Activated CD8-positive, alpha-beta memory T cell treated with anti-CD3 and anti-CD28 coated beads, Interleukin-2, amount 50 U/mL, for 1 hour (primary cell): ENCODE data around the gene KLK4.
"Not testable (repeated sequence)": the region's sequence is repeated elsewhere in the genome, so short reads cannot be mapped to it uniquely, and the experiment has no call there.

Experiments used
- DNase-seq: peaks from one replicate; pipeline ENCODE4 v3.0.0-alpha.2; 2020; ENCODE audit errors: extremely low read depth

KLK4 gene

GRCh38 chr19:50912727-50913716 is 1.8 kb upstream of the KLK4 start:
- DNase-seq, result no peak

- no peak for DNase-seq
Observed at GRCh38 chr19:50912102-50912599, 956 bp upstream of the KLK4 start.

GRCh38 chr19:50910722-50911121 is 473 bp downstream of the KLK4 start:
- DNase-seq, result no peak

GRCh38 chr19:50909240-50910070 is 1.7 kb downstream of the KLK4 start:
- no peak for DNase-seq

GRCh38 chr19:50908336-50908735 is 2.9 kb downstream of the KLK4 start:
- DNase-seq, result no peak

- no peak for DNase-seq
Observed at GRCh38 chr19:50906217-50906616, 5.0 kb downstream of the KLK4 start.

- no peak for DNase-seq
Observed at GRCh38 chr19:50902640-50903039, 8.6 kb downstream of the KLK4 start.

- no peak for DNase-seq
Observed at GRCh38 chr19:50899569-50899968, 11.6 kb downstream of the KLK4 start.

- DNase-seq, result no peak
Observed at GRCh38 chr19:50898018-50898417, 13.2 kb downstream of the KLK4 start.

- DNase-seq, result no peak
Observed at GRCh38 chr19:50897612-50898011, 13.6 kb downstream of the KLK4 start.

GRCh38 chr19:50897191-50897607 is 14.0 kb downstream of the KLK4 start:
- no peak for DNase-seq

- DNase-seq, result no peak
Observed at GRCh38 chr19:50896591-50897190, 14.5 kb downstream of the KLK4 start.

GRCh38 chr19:50896089-50896590 is 15.1 kb downstream of the KLK4 start:
- DNase-seq, result not testable (repeated sequence)

GRCh38 chr19:50894478-50895356 is 16.5 kb downstream of the KLK4 start:
- DNase-seq, result no peak

GRCh38 chr19:50893047-50893736 is 18.0 kb downstream of the KLK4 start:
- no peak for DNase-seq

- no peak for DNase-seq
Observed at GRCh38 chr19:50891253-50891625, 20.0 kb downstream of the KLK4 start.

- DNase-seq, result no peak
Observed at GRCh38 chr19:50890422-50891252, 20.6 kb downstream of the KLK4 start.

- DNase-seq, result no peak
Observed at GRCh38 chr19:50889638-50890037, 21.6 kb downstream of the KLK4 start.

GRCh38 chr19:50882188-50882587 is 29.0 kb downstream of the KLK4 start:
- no peak for DNase-seq
